Lung (tissue), 12 donors: ENCODE results near the gene DNM2. TPM values are rescaled to one million over a fixed set of nuclear protein-coding genes. Genes with fewer than 3 reads are reported as not detected.

Source experiments
- ATAC-seq: fragments of 200-7000 bp; cut with Tn5 transposase; one replicate; pipeline ENCODE4 v1.9.1; 2020; ENCODE audit warnings: moderate number of reproducible peaks; ENCODE audit not compliant: insufficient read depth, low FRiP score
- DNase-seq, 3 donors: peaks; one replicate each; pipeline ENCODE4 v3.0.0-alpha.2; 2013 to 2017
- H3K27ac ChIP-seq, 2 donors: one replicate each; pipeline ENCODE4 v1.5.1; 2013; ENCODE audit warnings: mild to moderate bottlenecking in 2 of 2, moderate library complexity in 2 of 2, control low read depth in 1 of 2, inconsistent platforms in 1 of 2, low read depth in 1 of 2, low read length in 1 of 2
- H3K27me3 ChIP-seq, 3 donors: one replicate each; pipeline ENCODE4 v1.5.1; 2013; ENCODE audit warnings: low read length in 2 of 3; ENCODE audit not compliant: control insufficient read depth in 3 of 3, insufficient read depth in 3 of 3
- H3K36me3 ChIP-seq, 4 donors: one replicate each; pipeline ENCODE4 v1.5.1; 2013; ENCODE audit warnings: low read length in 4 of 4, mild to moderate bottlenecking in 1 of 4, moderate library complexity in 1 of 4; ENCODE audit not compliant: control insufficient read depth in 4 of 4, insufficient read depth in 4 of 4
- H3K4me1 ChIP-seq, 5 donors: one replicate each; pipeline ENCODE4 v1.5.1; 2013; ENCODE audit warnings: low read length in 5 of 5, mild to moderate bottlenecking in 2 of 5, moderate library complexity in 1 of 5; ENCODE audit not compliant: control insufficient read depth in 5 of 5, insufficient read depth in 5 of 5
- H3K4me3 ChIP-seq: one replicate; pipeline ENCODE4 v1.5.1; 2013; ENCODE audit warnings: mild to moderate bottlenecking, control low read depth, moderate library complexity
- H3K9ac ChIP-seq, 2 donors: one replicate each; pipeline ENCODE4 v1.5.1; 2013; ENCODE audit warnings: low read length in 2 of 2, control low read depth in 1 of 2; ENCODE audit not compliant: insufficient read depth in 1 of 2
- H3K9me3 ChIP-seq, 4 donors: one replicate each; pipeline ENCODE4 v1.5.1; 2013; ENCODE audit warnings: low read length in 3 of 4, mild to moderate bottlenecking in 1 of 4, moderate library complexity in 1 of 4; ENCODE audit not compliant: control insufficient read depth in 4 of 4, insufficient read depth in 3 of 4
- WGBS, 2 donors: extraction: QIAGEN DNeasy Blood & Tissue Kit; methylation state at CpG; one replicate each; pipeline ENCODE4 v1.1.7; 2013; 5-methylcytosine and 5-hydroxymethylcytosine counted together
- polyA plus RNA-seq, 2 donors: library from polyadenylated mRNA; stranded (reverse); fragments of 200-250 nt; gene quantifications; one replicate each; pipeline ENCODE4 v1.2.1, GENCODE V29; 2013
- total RNA-seq, 2 donors: library from RNA; depleted of rRNA in 1 of 2; stranded (reverse); fragments of >200 nt in 1 of 2; gene quantifications; one replicate each; pipeline ENCODE4 v1.2.1, GENCODE V29; 2014 to 2021
- TF ChIP-seq, protein P1 (sequence below): IDR thresholded peaks from 2 replicates; pipeline ENCODE4 v1.5.1; 2012; ENCODE audit warnings: mild to moderate bottlenecking; ENCODE audit errors: control extremely low read depth, extremely low read depth
- donor health status: control.
- donor health status: control.
- donor health status: Bipolar disorder and iron deficiency.
- donor health status: healthy.
- donor health status: DM: yes; HTN: yes; CAD: no.

The DNM2 gene
- total and polyA plus RNA-seq, 4 donors = 172 to 277 (median 204) TPM

DNA sequence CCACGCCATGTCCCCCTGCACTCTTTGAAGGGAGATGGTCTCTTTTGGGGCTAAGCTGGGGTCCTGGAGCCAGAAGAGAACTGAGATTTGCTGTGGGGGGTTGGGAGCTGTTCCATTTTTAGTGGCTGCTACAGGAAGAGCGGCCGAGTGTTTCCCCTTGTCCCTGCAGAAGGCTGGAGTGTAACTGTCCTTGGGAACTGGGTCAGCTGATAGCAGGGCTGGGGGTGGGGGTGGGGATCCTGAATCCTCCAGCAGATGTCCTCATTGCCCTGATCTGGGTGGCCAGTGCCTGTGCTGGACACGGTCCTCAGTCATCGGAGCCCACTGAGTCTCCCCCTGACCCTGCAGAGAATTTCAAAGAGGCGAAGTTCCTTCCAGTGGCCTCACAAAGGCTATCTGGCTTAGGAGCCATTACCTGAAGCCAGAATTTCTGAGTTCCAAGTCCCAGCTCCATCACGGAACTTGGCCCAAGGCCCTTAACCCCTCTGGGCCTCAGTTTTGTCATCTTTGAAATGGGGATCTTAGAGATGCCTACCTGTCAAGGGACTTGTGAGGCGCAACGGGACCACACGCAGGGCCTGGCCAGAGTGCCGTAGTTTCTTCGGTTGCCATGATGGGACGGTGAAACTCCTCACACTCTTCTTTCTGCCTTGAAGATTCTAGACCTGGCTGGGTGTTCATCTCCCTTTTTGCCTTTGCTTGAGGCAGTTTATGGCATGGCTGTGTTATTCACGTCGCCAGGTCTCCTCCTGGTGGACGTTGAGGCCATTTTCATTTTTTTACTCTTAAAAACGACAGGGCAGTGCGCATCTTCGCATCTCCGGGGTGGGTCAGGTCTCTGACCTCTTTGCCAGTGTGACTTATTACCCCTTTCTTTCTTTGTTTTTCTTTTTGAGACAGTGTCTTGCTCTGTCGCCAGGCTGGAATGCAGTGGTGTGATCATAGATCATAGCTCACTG, 51.9 kb downstream of the DNM2 start:
- no peak overlapping the region for H3K4me3 ChIP-seq
- no peaks in the 10 kb centered on the region for H3K9me3 ChIP-seq
- 64 to 79% methylated on average over 20 to 21 of the region's 21 CpGs for WGBS, 2 donors
- TF ChIP-seq, protein P1, sequence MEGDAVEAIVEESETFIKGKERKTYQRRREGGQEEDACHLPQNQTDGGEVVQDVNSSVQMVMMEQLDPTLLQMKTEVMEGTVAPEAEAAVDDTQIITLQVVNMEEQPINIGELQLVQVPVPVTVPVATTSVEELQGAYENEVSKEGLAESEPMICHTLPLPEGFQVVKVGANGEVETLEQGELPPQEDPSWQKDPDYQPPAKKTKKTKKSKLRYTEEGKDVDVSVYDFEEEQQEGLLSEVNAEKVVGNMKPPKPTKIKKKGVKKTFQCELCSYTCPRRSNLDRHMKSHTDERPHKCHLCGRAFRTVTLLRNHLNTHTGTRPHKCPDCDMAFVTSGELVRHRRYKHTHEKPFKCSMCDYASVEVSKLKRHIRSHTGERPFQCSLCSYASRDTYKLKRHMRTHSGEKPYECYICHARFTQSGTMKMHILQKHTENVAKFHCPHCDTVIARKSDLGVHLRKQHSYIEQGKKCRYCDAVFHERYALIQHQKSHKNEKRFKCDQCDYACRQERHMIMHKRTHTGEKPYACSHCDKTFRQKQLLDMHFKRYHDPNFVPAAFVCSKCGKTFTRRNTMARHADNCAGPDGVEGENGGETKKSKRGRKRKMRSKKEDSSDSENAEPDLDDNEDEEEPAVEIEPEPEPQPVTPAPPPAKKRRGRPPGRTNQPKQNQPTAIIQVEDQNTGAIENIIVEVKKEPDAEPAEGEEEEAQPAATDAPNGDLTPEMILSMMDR = no peak
- peaks cover 0 to 16% (median 4%) of the 10 kb centered on the region in 4 donors for H3K36me3 ChIP-seq
- no peak for ATAC-seq
- no peaks in the 10 kb centered on the region for H3K27me3 ChIP-seq
- peak; percentile 35 to 72 (median 53) for DNase-seq
- H3K27ac ChIP-seq = peak overlapping the region; percentile 37 to 89
- H3K4me1 ChIP-seq = peaks cover 0 to 31% (median 22%) of the 10 kb centered on the region in 5 donors
- H3K9ac ChIP-seq = no peak overlapping the region

DNA sequence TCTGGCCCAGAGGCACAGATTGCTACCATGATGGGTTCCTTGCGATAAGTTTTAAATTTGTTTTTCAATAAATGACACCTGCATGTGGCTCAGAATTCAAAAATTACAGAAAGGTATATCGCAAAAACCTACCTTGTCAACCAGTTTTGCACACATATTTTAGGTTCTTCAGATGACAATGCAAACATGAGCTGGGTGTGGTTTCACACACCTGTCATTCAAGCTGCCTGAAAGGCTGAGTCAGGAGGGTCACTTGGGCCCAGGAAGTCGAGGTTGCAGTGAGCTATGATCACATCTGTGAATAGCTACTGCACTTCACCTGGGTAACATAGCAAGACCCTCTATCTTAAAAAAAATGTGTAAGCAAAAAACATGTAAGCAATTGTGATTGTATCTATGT, 56.1 kb downstream of the DNM2 start:
- no peak for ATAC-seq
- no peak overlapping the region for H3K27ac ChIP-seq
- no peaks in the 10 kb centered on the region for H3K27me3 ChIP-seq

DNA sequence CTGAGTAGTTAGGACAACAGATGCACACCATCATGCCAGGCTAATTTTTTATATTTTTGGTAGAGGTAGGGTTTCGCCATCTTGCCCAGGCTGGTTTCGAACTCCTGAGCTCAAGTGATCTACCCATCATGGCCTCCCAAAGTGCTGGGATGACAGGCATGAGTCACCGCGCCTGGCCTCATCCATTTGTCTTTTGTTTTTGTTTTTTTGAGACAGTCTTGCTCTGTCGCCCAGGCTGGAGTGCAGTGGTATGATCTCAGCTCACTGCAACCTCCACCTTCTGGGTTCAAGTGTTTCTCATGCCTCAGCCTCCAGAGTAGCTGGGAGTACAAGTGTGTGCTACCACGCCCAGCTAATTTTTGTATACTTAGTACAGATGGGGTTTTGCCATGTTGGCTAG, 57.0 kb downstream of the DNM2 start:
- no peak overlapping the region for H3K9ac ChIP-seq
- no peaks in the 10 kb centered on the region for H3K9me3 ChIP-seq
- H3K4me3 ChIP-seq = no peak overlapping the region
- H3K27ac ChIP-seq = no peak overlapping the region
- TF ChIP-seq, protein P1 = no peak
- peaks cover 0 to 2% (median 0%) of the 10 kb centered on the region in 5 donors for H3K4me1 ChIP-seq
- ATAC-seq (no peak), DNase-seq (no peak)
- H3K27me3 ChIP-seq = no peaks in the 10 kb centered on the region
- H3K36me3 ChIP-seq = peaks cover 7 to 37% (median 12%) of the 10 kb centered on the region in 4 donors
- 93 to 96% methylated on average over 6 of the region's 6 CpGs for WGBS, 2 donors

More for the DNA sequence above, 56.1 kb downstream of the DNM2 start:
- Histone ChIP-seq H3K4me1 (peaks cover 0 to 9% (median 3%) of the 10 kb centered on the region in 5 donors), H3K36me3 (peaks cover 7 to 35% (median 12%) of the 10 kb centered on the region in 4 donors), H3K9me3 (no peaks in the 10 kb centered on the region), H3K4me3 (no peak overlapping the region), H3K9ac (no peak overlapping the region)
- TF ChIP-seq, protein P1 = no peak
- no peak for DNase-seq
- WGBS, 2 donors = 73 to 85% methylated on average over 3 of the region's 3 CpGs
